MCF 10A (cell line): ENCODE measurements around the gene PTPRT. TPM values are rescaled to one million over a fixed set of nuclear protein-coding genes. Genes with fewer than 3 reads are reported as not detected.

Experiments used
- BruUV-seq: library from RNA; stranded (reverse); fragments of 400-500 nt; replicated peaks from 2 replicates; lab custom pipeline; 2021; lab: Mats Ljungman, UMichigan
- CTCF ChIA-PET: fragments of 300-600 bp; sonication (Branson Sonifier 250); formaldehyde crosslinking; extraction: SDS; loops from one replicate; lab custom pipeline; 2021; ENCODE audit warnings: antibody characterized with exemption, inconsistent platforms; lab: Yijun Ruan, JAX
- POLR2A ChIA-PET: fragments of 300-600, 350-650 bp; sonication (Branson Sonifier 250); formaldehyde crosslinking; extraction: SDS; loops from one replicate; lab custom pipeline; 2020; ENCODE audit warnings: antibody characterized with exemption, inconsistent platforms; lab: Yijun Ruan, JAX
- DNase-seq: peaks from one replicate; pipeline ENCODE4 v3.0.0-alpha.2; 2018; ENCODE audit not compliant: unreplicated experiment
- H3K27ac Mint-ChIP-seq: one replicate; pipeline ENCODE4 v1.8.0; 2022; ENCODE audit warnings: mild to moderate bottlenecking, low read depth, mixed read lengths; ENCODE audit not compliant: unreplicated experiment
- H3K27me3 Mint-ChIP-seq: one replicate; pipeline ENCODE4 v1.8.0; 2022; ENCODE audit warnings: mixed read lengths; ENCODE audit not compliant: insufficient read depth, unreplicated experiment
- H3K36me3 Mint-ChIP-seq: one replicate; pipeline ENCODE4 v1.8.0; 2022; ENCODE audit warnings: mild to moderate bottlenecking, moderate library complexity, mixed read lengths; ENCODE audit not compliant: insufficient read depth, unreplicated experiment
- H3K4me1 Mint-ChIP-seq: one replicate; pipeline ENCODE4 v1.8.0; 2022; ENCODE audit warnings: mixed read lengths; ENCODE audit not compliant: insufficient read depth, unreplicated experiment
- H3K4me3 Mint-ChIP-seq: one replicate; pipeline ENCODE4 v1.8.0; 2022; ENCODE audit warnings: mild to moderate bottlenecking, moderate library complexity, mixed read lengths; ENCODE audit not compliant: unreplicated experiment
- H3K9me3 Mint-ChIP-seq: one replicate; pipeline ENCODE4 v1.8.0; 2022; ENCODE audit warnings: mixed read lengths; ENCODE audit not compliant: unreplicated experiment
- CTCF ChIP-seq: fragments of 200-600 bp; IDR thresholded peaks from one replicate; pipeline ENCODE4 v1.8.0; 2022; ENCODE audit warnings: antibody characterized with exemption, mild to moderate bottlenecking; ENCODE audit not compliant: unreplicated experiment
- intact Hi-C: fragments of 100-400 bp; cut with micrococcal nuclease; formaldehyde crosslinking; loops from 2 replicates; pipeline ENCODE4 v1.14.1; 2022
- total RNA-seq: library from RNA; stranded (reverse); gene quantifications from 2 replicates; pipeline ENCODE4 v1.2.3, GENCODE V29; 2022

PTPRT gene
- total RNA-seq, 1 experiment from 2014 or later = not detected

DNA sequence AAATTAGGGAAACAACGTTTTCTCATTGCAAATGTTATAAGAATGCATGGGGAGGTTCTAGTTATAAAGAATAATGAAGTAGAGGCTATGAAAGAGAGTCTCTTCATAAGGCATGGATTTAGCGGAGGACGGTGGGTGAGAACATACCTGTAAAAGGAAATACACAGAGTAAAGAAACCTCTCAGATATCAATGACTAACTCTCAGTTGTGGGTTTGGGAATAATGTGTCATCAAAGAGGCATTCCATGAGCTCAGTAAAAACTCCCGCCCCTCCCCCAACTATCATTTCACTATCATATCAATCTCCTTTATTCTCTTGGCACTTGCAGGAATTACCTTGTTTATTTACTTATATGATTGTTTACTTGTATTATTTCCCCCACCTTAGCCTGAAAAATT, 695.4 kb downstream of the PTPRT start:
- no peak for TF ChIP-seq CTCF
- H3K27me3 Mint-ChIP-seq = no peaks in the 10 kb centered on the region
- H3K4me1 Mint-ChIP-seq = no peaks in the 10 kb centered on the region
- H3K9me3 Mint-ChIP-seq = peaks cover 31% of the 10 kb centered on the region
- DNase-seq = no peak
- ChIA-PET CTCF (interaction anchor here (1.0 kb wide), 1 partner anchor 55 kb away, joined by 4 read pairs; no protein-coding TSS in a partner anchor), POLR2A (no interaction called here)
- intact Hi-C loops = no loop called here
- no peak overlapping the region for H3K4me3 Mint-ChIP-seq
- H3K36me3 Mint-ChIP-seq = no peaks in the 10 kb centered on the region
- H3K27ac Mint-ChIP-seq = no peak overlapping the region
- BruUV-seq = no TSS peak

DNA sequence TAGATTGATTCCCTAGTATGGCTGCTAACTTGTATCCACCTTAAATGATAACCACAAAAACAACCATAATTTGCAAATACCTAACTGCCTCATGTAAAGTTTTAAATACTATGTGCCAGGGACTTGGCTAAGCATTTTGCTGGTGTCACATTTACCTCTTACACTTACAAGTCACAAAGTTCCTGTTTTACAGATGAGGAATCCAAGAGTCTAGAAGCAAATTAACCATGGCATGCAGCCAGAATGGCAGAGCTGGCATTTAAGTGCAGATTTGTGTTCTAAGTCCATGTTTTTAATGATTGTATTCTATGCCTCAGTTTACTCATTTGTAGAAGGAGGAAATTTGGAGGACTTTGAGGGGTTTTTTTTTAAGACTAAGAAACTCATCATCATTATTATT, 696.7 kb downstream of the PTPRT start:
- ChIA-PET CTCF (no interaction called here), POLR2A (no interaction called here)
- H3K36me3 Mint-ChIP-seq = no peaks in the 10 kb centered on the region
- TF ChIP-seq CTCF = no peak
- H3K27ac Mint-ChIP-seq = no peak overlapping the region
- no peak overlapping the region for H3K4me3 Mint-ChIP-seq
- DNase-seq = no peak
- no peaks in the 10 kb centered on the region for H3K4me1 Mint-ChIP-seq
- H3K27me3 Mint-ChIP-seq = no peaks in the 10 kb centered on the region
- no TSS peak for BruUV-seq
- intact Hi-C loops = no loop called here
- peaks cover 25% of the 10 kb centered on the region for H3K9me3 Mint-ChIP-seq

DNA sequence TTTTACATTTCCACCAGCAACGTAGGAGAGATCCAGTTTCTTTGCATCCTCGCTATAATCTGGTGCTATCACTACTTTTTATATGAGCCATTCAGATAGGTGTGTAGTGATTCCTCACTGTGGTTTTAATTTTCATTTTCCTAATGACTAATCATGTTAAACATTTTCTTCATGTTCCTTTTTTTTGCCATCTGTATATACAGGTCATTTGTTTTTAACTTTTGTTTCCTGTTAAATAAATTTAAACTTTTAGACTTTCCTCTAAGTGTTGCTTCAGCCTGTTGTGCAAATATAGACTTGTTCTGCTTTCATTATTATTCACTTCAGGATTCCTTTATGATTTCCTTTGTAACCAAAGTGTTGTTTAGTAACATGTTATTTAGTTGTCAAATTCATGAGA, 697.4 kb downstream of the PTPRT start:
- Mint-ChIP-seq H3K4me3 (no peak overlapping the region), H3K36me3 (no peaks in the 10 kb centered on the region), H3K9me3 (peaks cover 25% of the 10 kb centered on the region), H3K4me1 (no peaks in the 10 kb centered on the region), H3K27ac (no peak overlapping the region), H3K27me3 (no peaks in the 10 kb centered on the region)
- no peak for DNase-seq
- ChIA-PET CTCF (no interaction called here), POLR2A (no interaction called here)
- intact Hi-C loops = no loop called here
- no peak for TF ChIP-seq CTCF
- BruUV-seq = no TSS peak

DNA sequence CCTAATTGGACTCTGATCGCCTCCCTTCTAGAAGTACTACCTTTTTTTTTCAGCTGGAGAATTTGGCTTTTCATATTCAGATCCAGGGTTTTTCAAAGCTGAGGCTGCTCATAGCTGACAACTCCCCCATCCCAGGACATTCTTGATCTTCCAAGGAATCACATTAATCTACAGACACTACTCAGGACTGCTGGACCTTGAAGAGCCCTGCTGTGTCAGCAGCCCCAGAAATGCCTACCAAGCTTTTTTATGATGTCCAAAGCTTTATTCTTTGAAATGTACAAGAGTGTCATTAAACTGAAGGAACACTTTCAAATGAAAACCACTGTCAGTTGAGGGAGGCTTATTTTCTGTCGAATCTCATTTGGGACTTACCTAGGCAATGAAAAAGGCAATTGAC, 704.1 kb downstream of the PTPRT start:
- no peak for DNase-seq
- Mint-ChIP-seq H3K36me3 (no peaks in the 10 kb centered on the region), H3K27me3 (no peaks in the 10 kb centered on the region), H3K4me1 (no peaks in the 10 kb centered on the region), H3K9me3 (peaks cover 49% of the 10 kb centered on the region), H3K27ac (no peak overlapping the region), H3K4me3 (no peak overlapping the region)
- TF ChIP-seq CTCF = no peak
- BruUV-seq = no TSS peak
- intact Hi-C loops = no loop called here
- ChIA-PET CTCF (interaction anchor here (0.6 to 1.0 kb wide), 3 partner anchors 8 to 576 kb away, joined by 3 to 6 read pairs (median 3); no protein-coding TSS in a partner anchor), POLR2A (no interaction called here)
